Right kidney (tissue), 9 donors: Measurements from ENCODE around the gene ABI1.
"Not testable (repeated sequence)": the region's sequence is repeated elsewhere in the genome, so short reads cannot be mapped to it uniquely, and the experiment has no call there.

Experiments
- DNase-seq: peaks from one replicate; pipeline ENCODE4 v3.0.0-alpha.2; 2016
- long read RNA-seq, 8 donors: transcript quantifications; one replicate each; lab custom pipeline, GENCODE V29; 2026

Gene ABI1
- long read RNA-seq, donor 1, transcript ABI1-205 (10 exons, 3,516 nt), result major isoform, 10 of 27 reads
- long read RNA-seq, donor 1, partial matches to known transcripts, result 11 of 27 reads
- long read RNA-seq, donor 1, other reads (novel, unspliced or antisense), result 0 of 27 reads
- long read RNA-seq, donor 2, partial matches to known transcripts, result 0 of 4 reads
- long read RNA-seq, donor 2, other reads (novel, unspliced or antisense), result 0 of 4 reads
- long read RNA-seq, donor 3, partial matches to known transcripts, result 7 of 11 reads
- long read RNA-seq, donor 3, other reads (novel, unspliced or antisense), result 0 of 11 reads
- long read RNA-seq, donor 4, partial matches to known transcripts, result 22 of 31 reads
- long read RNA-seq, donor 4, other reads (novel, unspliced or antisense), result 0 of 31 reads
- long read RNA-seq, donor 5, transcript ABI1-205 (10 exons, 3,516 nt), result major isoform, 5 of 7 reads
- long read RNA-seq, donor 5, partial matches to known transcripts, result 0 of 7 reads
- long read RNA-seq, donor 5, other reads (novel, unspliced or antisense), result 0 of 7 reads
- long read RNA-seq, donor 6, transcript ABI1-205 (10 exons, 3,516 nt), result major isoform, 6 of 28 reads
- long read RNA-seq, donor 6, partial matches to known transcripts, result 9 of 28 reads
- long read RNA-seq, donor 6, other reads (novel, unspliced or antisense), result 6 of 28 reads
- long read RNA-seq, donor 7, transcript ABI1-205 (10 exons, 3,516 nt), result major isoform, 6 of 91 reads
- long read RNA-seq, donor 7, partial matches to known transcripts, result 81 of 91 reads
- long read RNA-seq, donor 7, other reads (novel, unspliced or antisense), result 0 of 91 reads
- long read RNA-seq, donor 8, transcript ABI1-205 (10 exons, 3,516 nt), result major isoform, 5 of 22 reads
- long read RNA-seq, donor 8, transcript ABI1-208 (10 exons, 3,515 nt), result major isoform, 5 of 22 reads
- long read RNA-seq, donor 8, partial matches to known transcripts, result 11 of 22 reads
- long read RNA-seq, donor 8, other reads (novel, unspliced or antisense), result 0 of 22 reads

- DNase-seq, result peak; percentile 92
Measured at GRCh38 chr10:26860443-26861204, at the start of gene ABI1. TSS of gene ABI1 (minus strand) at chr10:26860958. CDS start at chr10:26860863, 95 bp downstream.

DNA sequence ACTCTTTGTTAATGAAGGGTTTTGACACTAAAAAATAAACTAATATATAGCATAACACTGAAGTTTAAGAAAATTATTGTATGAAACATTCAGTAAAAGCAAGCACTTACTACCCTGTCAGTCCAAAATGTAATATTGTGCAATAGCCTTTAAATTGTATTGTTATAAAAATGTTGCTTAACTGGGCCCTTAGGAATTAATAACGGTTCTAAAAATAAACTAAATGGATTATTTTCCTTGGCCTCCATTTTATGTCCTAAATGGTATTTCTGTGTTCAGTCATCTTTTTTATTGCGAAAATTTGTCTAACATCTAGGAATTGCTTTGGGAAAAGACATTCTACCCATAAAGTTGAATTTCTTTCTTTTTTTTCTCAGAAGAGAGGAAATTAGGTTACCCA, 49.0 kb upstream of the ABI1 start:
- no peak for DNase-seq

- not testable (repeated sequence) for DNase-seq
Measured at GRCh38 chr10:26905253-26905781, 44.6 kb upstream of the ABI1 start.

- no peak for DNase-seq
Measured at GRCh38 chr10:26903431-26904217, 42.9 kb upstream of the ABI1 start.

DNA sequence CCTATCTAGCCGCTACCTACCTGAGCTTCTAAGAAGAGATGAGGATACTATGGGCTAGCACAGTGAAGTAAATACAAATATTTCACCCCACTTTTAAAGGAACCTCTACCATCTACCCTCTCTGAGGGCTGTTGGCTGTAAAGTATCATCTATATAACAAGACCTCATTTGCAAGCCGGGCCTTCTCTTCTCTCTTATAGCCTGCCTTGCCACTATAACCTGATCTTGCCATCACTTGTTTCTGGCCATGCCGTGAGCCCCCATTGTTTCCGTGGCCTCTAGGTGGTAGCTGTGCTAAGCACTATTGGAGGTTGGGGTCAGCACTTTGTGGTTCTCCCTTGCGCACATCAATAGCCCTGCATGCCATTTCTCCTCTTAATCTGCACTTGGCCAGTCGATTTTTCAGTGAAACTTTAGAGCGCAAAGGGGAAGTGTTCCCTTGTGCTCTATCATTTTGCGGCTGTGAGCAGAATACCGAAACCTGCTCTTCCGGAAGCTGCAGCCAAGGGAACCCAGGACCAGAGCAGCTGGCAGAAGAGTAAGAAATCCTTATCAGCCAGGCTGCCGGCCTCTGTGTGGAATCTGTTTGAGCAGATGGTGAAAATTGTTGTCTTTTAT, 31.7 kb upstream of the ABI1 start:
- DNase-seq, result not testable (repeated sequence)

DNA sequence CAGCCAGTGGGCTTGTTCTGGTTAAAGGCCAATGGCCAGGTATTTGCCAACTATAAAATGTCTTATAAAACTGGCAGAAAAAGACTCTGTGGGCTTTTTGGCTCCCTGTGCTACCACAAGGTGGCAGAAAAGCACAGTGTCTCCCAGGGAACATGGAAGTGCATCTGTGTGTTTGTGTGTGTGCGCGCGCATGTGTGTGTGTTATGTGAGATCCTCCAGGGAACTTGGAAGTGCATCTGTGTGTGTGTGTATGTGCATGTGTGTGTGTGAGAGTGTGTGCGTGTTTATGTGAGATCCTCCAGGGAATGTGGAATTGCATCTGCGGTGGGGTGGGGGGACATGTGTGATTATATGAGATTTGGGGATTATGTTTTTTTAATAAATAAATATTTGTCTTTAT, 30.2 kb upstream of the ABI1 start:
- peak; percentile 20 for DNase-seq

DNA sequence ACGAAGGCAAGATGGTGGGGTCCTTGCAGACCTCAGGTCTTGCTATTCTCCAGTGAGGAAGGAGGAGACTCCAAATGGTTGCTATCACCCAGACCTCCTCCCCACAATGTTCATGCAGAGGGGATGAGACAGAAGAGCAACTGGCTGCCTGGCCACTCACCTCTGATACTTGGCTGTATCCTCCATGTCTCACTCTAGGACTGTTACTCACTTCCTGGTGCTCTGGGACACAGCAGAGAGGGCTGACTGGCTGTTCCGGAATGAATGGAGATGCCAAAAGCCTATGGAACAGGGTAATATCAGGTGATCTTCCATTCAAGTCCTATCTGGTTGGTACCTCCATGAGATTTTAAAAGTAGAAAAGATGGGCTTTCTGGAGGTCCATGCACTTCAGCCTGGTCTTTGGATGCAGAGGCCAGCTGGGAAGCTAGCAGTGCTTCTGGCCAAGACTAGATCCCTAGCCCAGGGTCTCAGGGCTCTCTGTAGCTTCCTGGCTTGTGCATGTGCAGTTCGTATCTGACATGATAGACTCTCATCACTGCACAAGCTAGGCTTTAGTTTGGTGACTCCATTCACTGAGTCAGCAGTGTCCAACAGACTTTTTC, 27.0 kb upstream of the ABI1 start:
- no peak for DNase-seq

GRCh38 chr10:26881600-26882331, 21.0 kb upstream of the ABI1 start:
- no peak for DNase-seq

- no peak for DNase-seq
Measured at GRCh38 chr10:26879744-26880143, 19.0 kb upstream of the ABI1 start.

- DNase-seq, result no peak
Measured at GRCh38 chr10:26870766-26871165, 10.0 kb upstream of the ABI1 start.

GRCh38 chr10:26869528-26869927, 8.8 kb upstream of the ABI1 start:
- DNase-seq, result no peak

GRCh38 chr10:26863351-26864076, 2.8 kb upstream of the ABI1 start:
- DNase-seq, result no peak

DNA sequence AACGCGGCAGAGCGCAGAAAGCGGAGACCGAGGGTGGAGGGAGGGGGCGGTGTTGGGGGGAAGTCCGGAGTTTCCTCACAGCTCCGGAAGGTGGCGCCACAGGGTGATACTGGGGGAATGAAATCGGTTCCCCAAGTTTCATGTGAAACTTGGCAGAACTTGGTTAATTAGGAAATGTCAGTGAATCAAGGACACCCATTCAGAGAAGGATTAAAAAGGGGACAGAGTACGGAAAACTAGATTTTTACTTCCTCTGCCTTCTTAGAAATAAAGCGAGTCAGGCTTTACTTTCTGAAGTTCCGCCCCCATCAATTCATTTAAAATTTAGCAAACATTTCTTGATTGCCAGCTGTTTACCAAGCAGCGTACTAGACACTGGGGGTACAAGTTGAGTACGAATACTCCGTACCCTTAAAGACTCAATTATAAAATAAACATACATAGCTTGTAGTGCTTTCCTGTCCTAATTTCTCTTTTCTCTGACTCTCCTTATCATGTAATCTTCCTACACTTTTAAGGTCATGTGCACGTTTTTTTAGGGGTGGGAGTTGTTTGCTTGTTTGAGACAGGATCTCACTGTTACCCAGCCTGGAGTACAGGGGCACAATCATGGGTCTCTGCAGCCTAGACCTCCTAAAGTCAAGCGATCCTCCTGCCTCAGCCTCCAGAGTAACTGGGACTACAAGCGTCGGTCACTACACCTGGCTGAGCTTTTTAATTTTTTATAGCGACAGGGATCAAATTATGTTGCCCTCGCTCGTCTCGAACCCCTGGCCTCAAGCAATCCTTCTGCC, 644 bp upstream of the ABI1 start:
- DNase-seq, result no peak

- DNase-seq, result peak; percentile 85
Measured at GRCh38 chr10:26860102-26860442, 686 bp downstream of the ABI1 start.

GRCh38 chr10:26859241-26860101, 1.3 kb downstream of the ABI1 start:
- no peak for DNase-seq

GRCh38 chr10:26858707-26859034, 2.1 kb downstream of the ABI1 start:
- DNase-seq, result no peak

- DNase-seq, result no peak
Measured at GRCh38 chr10:26857991-26858706, 2.6 kb downstream of the ABI1 start.
